ENCODE data around the gene CASP5. TPM values are rescaled to one million over a fixed set of nuclear protein-coding genes. Genes with fewer than 3 reads are reported as not detected.
"Not testable (repeated sequence)": the region's sequence is repeated elsewhere in the genome, so short reads cannot be mapped to it uniquely, and the experiment has no call there.

Gene CASP5
- total RNA-seq, 1 donor from 2014 or later, result not detected

GRCh38 chr11:104984808-104985207 lies 38.2 kb downstream of the CASP5 start:
- no peaks in the 10 kb centered on the region for H3K4me1 Mint-ChIP-seq (ENCODE audit: unreplicated experiment)
- TF ChIP-seq CTCF (IDR thresholded peaks at IDR 0.05), result no peak
- H3K27me3 Mint-ChIP-seq (ENCODE audit: unreplicated experiment), result no peaks in the 10 kb centered on the region
- H3K27ac Mint-ChIP-seq (ENCODE audit: unreplicated experiment), result no peak overlapping the region
- H3K9me3 Mint-ChIP-seq (ENCODE audit: unreplicated experiment), result peaks cover 25% of the 10 kb centered on the region
- no peak for DNase-seq (ENCODE audit: extremely low spot score, unreplicated experiment)
- peaks cover 7% of the 10 kb centered on the region for H3K36me3 Mint-ChIP-seq (ENCODE audit: unreplicated experiment)
- H3K4me3 Mint-ChIP-seq (ENCODE audit: unreplicated experiment), result no peak overlapping the region

GRCh38 chr11:104979839-104980238 lies 43.1 kb downstream of the CASP5 start:
- no peak for DNase-seq (ENCODE audit: extremely low spot score, unreplicated experiment)
- no peak for TF ChIP-seq CTCF (IDR thresholded peaks at IDR 0.05)
- H3K27ac Mint-ChIP-seq (ENCODE audit: unreplicated experiment), result no peak overlapping the region
- H3K9me3 Mint-ChIP-seq (ENCODE audit: unreplicated experiment), result no peaks in the 10 kb centered on the region
- H3K27me3 Mint-ChIP-seq (ENCODE audit: unreplicated experiment), result no peaks in the 10 kb centered on the region
- no peaks in the 10 kb centered on the region for H3K4me1 Mint-ChIP-seq (ENCODE audit: unreplicated experiment)
- no peaks in the 10 kb centered on the region for H3K36me3 Mint-ChIP-seq (ENCODE audit: unreplicated experiment)
- no peak overlapping the region for H3K4me3 Mint-ChIP-seq (ENCODE audit: unreplicated experiment)

GRCh38 chr11:104973616-104974015 lies 49.4 kb downstream of the CASP5 start:
- Mint-ChIP-seq H3K9me3 (ENCODE audit: unreplicated experiment) (peaks cover 10% of the 10 kb centered on the region), H3K27ac (ENCODE audit: unreplicated experiment) (no peak overlapping the region), H3K36me3 (ENCODE audit: unreplicated experiment) (no peaks in the 10 kb centered on the region), H3K27me3 (ENCODE audit: unreplicated experiment) (no peaks in the 10 kb centered on the region), H3K4me3 (ENCODE audit: unreplicated experiment) (no peak overlapping the region), H3K4me1 (ENCODE audit: unreplicated experiment) (peaks cover 5% of the 10 kb centered on the region)
- no peak for DNase-seq (ENCODE audit: extremely low spot score, unreplicated experiment)
- no peak for TF ChIP-seq CTCF (IDR thresholded peaks at IDR 0.05)

GRCh38 chr11:104972924-104973323 lies 50.0 kb downstream of the CASP5 start:
- H3K36me3 Mint-ChIP-seq (ENCODE audit: unreplicated experiment); H3K4me3 Mint-ChIP-seq (ENCODE audit: unreplicated experiment); DNase-seq (ENCODE audit: extremely low spot score, unreplicated experiment); H3K4me1 Mint-ChIP-seq (ENCODE audit: unreplicated experiment); H3K27me3 Mint-ChIP-seq (ENCODE audit: unreplicated experiment); H3K27ac Mint-ChIP-seq (ENCODE audit: unreplicated experiment); H3K9me3 Mint-ChIP-seq (ENCODE audit: unreplicated experiment): not testable (repeated sequence)

DNA sequence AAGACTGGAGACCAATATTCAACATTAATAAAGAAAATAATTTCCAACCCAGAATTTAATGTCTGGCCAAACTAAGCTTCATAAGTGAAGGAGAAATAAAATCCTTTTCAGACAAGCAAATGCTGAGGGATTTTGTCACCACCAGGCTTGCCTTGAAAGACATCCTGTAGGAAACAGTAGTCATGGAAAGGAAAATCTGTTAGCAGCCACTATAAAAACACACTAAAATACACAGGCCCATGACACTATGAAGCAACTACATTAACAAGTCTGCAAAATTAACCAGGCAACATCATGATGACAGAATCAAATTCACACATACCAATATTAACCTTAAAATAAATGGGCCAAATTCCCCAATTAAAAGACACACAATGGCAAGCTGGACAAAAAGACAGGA lies 52.2 kb downstream of the CASP5 start:
- no peak for DNase-seq (ENCODE audit: extremely low spot score, unreplicated experiment)
- Mint-ChIP-seq H3K9me3 (ENCODE audit: unreplicated experiment) (peaks cover 10% of the 10 kb centered on the region), H3K4me1 (ENCODE audit: unreplicated experiment) (peaks cover 21% of the 10 kb centered on the region), H3K36me3 (ENCODE audit: unreplicated experiment) (no peaks in the 10 kb centered on the region), H3K4me3 (ENCODE audit: unreplicated experiment) (no peak overlapping the region), H3K27me3 (ENCODE audit: unreplicated experiment) (no peaks in the 10 kb centered on the region), H3K27ac (ENCODE audit: unreplicated experiment) (no peak overlapping the region)
- TF ChIP-seq CTCF (IDR thresholded peaks at IDR 0.05), result no peak
